H4 (cell line): ENCODE measurements around the gene TSSK6. TPM values are rescaled to one million over a fixed set of nuclear protein-coding genes. Genes with fewer than 3 reads are reported as not detected.
"Not testable (repeated sequence)": the region's sequence is repeated elsewhere in the genome, so short reads cannot be mapped to it uniquely, and the experiment has no call there.

ENCODE experiments used
- DNase-seq: peaks from one replicate; pipeline ENCODE4 v3.0.0-alpha.2; 2015; ENCODE audit warnings: low spot score
- total RNA-seq: library from RNA; depleted of rRNA; stranded (reverse); fragments of >200 nt; shearing (Covaris generic); gene quantifications from 2 replicates; pipeline ENCODE4 v1.2.3, GENCODE V29; 2014

TSSK6 gene
- total RNA-seq, 1 experiment from 2014 or later, result 0.54 TPM

DNA sequence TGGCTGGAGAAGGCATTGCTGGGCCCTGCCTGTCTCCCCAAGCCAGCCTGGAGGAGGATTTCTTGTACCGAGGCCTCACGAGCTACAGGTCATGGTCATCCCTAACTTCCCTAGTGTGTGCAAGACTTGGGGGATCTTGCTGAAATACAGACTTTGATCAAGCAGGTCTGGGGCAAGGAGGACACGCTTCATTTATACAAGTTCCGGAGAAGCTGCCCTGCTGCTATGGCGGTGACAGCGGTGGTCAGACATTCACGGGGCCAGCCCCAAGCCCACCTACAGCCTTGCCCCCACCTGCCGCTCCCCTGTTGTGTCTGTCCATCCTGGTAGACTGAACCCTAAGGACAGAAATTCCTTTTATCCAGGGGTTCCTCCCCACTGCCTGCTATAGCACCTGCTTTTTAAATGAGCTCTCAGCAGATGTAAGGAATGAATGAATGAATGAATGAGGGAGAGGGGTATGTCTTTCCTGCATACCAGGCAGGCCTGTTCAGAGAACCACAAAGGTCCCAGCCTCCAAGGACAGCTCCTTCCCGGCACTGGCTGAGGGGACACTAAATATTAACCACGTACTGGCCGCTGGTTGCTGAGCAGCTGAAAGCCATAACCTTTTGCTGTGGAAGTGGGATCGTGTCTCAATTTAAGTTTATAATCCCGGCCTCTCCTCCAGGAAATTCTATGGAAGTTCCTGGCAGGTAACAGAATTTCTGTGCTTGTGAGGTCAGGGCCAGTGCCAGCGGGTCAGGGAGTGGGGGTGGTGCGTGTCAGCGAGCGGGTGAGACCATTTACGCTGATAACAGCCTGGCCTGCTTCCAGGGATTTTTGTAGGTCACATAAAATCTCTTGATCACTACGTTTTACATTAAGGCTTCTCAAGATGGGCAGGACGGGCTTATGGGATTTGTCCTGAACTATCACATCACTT lies 27.1 kb downstream of the TSSK6 start:
- no peak for DNase-seq

DNA sequence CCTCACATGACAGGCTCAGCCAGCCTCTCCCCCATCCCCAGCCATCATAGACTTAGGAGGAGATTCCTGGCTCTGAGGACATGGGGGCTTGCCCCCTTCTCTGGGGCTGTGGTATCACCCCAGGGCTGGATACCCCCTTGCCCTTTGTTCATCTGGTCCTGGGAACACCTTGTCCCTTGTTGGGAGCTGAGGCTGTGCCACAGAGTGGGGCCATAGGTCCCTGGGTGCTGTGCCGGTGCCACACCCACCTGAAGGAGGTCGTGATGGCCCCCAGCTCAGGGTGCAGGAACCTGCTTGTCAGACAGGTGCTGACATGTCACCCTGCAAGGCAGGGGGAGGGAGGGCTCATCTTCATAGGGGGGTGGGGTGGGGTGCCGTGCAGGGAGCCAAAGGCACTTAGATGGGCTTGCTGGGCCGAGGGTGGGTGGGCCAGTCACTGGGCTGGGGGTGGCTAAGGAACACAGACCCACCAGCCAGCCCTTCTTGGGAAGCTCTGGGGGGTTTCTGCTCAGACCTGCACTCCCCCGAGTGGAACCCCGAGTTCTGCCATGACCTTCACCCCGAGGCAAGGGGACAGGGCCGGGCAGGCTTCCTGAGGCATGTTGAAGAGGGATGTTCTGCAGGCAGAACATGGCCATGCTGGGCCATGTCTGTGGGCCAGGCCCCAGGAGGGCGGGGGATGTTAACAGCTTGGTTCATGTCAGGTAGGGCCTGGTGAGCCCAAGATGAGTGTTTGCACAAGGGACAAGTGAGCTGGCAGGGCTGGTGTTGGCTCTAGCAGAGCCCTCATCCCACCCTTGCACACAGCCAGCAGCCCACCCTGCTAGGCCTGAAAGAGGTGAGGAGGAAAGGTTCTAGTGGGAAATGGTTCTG lies 28.0 kb downstream of the TSSK6 start:
- no peak for DNase-seq

DNA sequence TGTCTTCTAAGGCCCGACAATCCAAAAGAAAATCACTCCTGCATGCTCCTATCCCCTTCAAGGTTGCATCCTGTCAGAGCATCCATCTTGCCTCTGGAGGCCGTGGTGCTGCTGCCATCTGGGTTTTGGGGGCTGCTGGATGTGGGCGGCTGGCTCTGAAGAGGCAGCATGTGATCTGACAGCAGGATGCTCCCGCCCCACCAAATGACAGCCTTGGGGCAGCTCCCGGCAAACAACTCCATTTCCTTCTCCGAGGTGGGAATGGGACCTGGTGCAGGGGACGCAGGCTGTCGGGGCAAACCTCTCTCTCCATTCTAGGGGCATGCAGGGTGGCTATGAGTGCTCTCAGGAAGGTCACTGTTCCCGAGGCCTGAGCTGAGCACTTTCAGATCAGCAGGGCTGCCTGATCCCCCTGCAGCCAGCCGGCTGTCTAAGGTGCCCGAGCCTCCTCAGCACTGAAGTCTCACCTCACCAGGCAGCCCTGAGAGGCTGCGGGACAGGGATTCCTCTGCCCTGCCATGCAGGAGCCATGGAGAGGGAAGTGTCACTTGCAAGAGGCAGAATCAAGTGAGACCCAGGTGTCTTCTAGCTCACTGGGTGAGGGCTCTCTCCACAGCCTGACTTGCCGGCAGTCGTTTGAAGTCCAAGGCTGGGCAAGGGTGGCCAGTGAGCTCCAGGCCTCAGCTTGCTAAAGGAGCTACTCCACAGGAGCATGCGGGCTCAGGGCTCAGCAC lies 28.8 kb downstream of the TSSK6 start:
- no peak for DNase-seq

DNA sequence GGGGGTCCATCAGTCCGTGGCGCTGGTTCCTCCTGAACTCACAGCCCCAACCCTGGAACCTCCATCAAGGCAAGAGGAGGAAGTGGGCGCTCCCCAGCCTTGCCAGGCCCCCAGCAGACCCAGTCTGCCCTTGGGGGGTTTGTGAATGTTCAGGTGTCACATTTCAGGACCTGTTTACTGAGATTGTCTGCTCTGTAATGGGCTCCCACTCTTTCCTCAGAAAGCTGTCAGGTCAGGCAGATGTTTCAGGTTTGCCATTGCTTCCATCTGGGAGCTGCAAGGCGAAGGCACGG lies 29.4 kb downstream of the TSSK6 start:
- DNase-seq, result no peak

DNA sequence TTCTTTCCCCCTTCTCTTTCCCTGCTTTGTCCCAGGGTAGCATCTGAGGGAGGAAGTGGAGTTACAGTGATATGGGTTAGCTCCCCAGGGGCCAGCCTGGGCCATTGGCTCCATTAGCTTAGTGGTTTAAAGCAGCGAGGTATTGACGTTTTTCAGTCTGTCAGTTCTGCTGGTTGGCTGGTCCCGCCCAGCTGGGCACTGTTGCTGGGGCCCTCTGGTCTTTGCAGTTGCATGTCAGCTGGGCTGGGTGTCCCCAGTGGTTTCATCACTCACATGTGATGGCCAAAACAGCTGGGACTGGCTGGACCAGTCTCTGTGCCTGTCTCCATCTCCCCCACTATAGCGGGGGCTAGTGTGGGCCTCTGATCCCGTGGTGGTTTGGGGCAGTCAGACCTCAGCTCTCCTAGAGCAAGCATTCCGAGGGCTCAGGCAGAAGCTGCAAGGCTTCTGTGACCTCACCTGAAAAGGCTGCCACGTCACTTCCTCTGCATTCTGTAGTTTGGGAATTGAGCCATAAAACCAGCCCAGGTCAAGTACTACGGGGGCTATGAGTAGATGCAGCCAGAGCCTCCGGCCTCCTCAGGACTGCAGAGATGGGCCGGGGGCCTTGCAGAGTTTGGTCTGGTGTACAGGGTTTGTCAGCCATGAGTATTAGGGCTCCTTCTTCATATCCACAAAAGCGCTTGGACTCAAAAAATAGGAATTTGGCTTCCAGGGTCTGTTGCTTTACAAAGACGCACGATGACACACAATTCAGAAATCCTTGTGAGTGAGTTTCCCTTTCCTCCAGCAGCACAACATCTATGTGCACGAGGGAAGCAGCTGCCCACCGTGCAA lies 30.0 kb downstream of the TSSK6 start:
- no peak for DNase-seq

DNA sequence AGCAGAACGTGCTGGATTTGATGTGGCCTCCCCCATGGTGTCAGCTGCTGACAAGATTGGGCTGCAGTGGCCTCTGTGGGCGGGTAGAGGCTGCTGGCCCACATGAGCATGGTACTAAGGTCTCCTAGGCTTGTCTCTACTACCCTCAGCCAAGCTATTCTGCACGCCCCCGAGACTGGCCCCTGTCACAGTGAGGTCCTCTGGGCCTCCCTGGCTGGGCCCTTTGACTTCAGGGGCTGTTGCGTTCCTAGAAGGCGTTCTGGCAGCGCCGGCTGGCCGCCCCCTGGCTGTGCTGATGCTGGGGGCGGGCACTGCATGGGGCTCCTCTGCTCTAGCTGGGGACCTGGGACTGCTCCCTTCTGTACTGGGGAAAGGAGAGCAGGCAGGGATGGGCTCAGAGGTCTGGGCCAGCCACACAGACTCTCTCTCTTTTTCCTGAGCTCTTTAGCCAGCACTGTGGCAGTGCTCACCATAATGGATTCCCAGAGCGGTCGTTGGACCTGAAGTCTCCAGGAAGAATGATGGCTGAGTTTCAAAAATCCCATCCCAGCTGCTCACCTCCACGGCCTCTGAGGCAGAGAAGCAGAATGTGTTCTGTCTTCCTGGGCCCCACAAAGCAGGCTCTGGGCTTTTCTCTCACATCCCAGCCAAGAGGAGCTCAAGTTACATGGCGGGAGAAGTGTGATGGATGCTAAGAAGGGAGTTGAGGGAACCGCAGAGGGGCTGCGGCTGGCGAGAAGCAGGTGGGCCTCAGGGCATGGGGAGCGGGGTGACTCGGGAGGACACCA lies 32.3 kb downstream of the TSSK6 start:
- no peak for DNase-seq

DNA sequence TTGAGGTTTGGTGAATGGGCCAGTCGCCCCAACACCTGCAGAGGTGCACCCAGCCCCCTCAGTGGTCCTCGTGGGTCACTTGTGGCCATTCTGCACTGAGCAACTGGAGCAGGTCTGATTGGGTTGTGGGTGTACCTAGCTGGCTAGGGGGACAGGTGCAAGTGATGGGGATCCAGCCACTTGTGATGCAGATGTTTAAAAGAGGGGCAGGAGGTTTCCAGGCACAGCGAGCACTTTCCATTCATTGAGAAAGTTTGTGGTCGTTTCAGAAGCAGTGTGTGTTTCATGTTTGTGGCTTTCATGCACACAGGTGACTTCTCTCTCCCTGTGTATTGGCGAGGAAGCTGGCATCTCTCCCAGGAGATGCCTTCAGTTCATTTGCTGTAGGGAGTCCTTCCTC lies 34.7 kb downstream of the TSSK6 start:
- DNase-seq, result no peak

DNA sequence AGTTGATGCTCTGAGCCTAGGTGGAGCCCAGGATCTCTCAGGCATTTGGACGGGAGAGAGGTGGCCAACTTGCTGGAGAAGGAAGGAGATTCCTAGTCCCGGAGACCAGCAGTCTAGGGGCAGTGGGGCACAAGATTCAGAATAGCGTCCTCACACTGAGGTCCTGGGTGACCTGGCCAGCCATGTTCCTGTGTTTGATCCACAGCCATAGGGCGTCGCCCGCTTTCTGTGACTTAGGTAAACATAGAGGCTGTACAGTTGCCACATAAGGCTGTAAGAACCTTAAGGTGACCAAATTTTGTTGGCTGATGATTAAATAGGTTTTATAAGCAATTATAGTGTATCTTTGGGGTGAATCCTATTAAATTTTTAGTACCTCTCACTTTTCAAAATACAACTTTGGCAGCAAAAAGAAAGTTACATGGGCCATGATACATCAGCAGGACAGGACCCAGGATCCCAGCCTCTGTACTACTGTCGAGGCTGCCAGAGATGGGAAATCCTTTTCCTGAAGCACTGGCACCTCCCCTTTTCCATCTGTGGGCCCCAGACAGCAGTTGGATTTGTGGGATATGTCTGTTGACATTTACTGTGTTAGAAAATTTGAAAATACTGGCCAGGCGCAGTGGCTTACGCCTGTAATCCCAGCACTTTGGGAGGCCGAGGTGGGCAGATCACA lies 37.5 kb downstream of the TSSK6 start:
- DNase-seq, result no peak

DNA sequence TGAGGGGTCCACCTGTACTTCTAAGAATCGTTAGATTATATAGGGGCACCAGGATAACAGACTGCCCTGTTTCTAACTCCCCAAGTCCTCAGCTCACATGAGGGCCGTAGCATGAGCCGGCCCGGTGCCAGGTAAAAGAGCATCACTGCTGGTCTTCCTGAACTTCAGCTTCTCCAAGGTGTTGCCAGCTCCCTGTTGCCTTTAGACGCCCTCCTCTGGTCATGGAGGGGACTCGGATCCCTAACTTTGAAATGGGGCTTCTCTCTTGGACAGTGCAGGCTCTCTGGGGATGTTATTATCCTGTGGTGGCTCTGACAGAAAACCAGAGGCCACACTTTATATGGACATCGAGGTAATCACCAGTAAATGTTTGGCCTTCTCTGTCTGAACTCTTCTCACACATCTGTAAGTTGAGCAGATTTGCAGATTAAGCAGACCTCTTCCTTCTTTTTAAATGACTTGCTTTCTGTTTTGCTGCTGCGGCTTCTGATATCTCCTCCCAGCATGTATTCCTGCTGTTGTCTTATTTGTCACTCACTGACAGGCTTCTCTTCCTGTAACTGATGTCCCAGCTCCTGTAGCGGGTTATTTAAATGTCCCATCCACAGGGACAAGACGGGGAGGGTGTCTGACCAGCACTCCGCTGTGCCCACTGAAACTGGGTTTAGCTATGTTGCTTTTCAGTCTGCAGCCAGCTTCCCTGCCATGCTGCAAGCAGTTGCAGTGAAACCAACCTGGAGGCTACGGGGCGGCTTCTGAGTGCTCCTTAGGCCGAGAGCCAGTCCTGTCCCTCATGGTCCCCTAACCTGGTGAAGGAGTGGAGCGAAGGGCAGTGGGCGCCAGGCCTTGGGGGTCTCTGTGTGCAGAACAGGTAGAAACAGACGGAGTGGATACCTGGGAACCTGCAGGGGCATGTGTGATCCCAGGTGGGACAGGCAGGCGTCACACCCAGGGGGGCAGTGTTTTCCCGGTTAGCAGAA lies 39.2 kb downstream of the TSSK6 start:
- no peak for DNase-seq

DNA sequence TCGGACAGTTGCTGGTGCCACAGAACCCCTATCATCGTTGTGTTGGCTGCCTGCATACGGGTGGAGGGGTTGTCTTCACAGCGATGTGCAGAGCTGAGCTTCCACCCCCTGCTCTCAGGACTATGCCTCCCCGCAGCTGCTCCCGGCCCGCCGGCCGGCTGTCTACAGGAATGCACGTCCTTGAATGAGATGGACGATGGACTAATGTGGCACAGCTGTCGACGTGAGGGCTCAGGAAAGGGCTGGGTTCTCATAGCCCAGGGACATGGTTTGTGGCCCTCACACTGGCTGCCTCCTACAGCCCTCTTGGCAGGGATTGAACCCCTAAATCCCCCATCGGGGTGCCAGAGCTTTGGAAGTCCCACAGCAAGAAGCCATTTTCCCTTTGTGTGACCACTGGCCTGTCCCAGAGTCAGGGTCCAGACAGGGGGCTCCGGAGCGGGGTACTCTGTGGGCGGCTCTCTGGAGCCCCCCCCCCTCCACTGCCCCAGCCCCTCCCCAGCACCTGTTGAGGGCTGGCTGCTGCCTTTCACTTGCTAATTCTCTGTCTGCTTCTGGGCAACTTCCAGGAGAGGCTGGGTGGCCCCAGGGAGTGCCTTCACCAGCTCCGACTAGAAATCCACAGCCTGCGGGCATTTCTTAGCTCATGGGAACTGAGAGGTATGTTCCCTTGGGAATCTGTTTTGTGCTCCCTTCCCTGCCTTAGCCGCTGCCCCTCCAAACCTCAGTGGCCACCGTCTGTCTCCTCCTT lies 40.2 kb downstream of the TSSK6 start:
- DNase-seq, result no peak

DNA sequence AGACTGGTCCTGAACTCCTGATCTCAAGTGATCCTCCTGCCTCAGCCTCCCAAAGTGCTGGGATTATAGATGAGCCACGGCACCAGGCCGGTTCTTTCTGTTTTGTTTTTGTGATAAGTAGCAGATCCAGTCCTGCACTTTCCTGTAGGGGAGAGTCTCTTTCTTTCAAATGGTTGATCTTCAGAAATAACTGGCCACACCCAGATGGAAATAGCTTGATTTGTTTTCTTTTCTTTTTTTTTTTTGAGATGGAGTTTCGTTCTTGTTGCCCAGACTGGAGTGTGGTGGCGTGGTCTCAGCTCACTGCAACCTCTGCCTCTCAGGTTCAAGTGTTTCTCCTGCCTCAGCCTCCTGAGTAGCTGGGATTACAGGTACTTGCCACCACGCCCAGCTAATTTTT lies 43.2 kb downstream of the TSSK6 start:
- DNase-seq, result not testable (repeated sequence)

DNA sequence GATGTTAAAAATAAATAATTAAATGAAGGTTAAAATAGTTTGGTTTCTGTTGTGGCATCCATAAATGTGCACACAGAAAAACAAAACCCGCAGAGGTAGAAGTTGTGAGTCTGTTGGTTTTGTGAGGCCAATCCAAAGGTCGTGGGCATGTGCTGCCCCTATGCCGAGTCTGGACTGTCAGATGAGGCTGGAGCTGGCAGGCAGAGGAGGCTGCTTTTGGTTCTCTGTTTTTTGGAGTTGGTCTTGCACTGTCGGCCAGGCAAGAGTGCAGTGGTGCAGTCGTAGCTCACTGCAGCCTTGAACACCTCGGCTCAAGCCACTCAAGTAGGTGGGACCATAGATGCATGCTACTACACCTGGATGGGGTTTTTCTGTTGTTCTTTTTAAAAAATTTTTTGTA lies 43.7 kb downstream of the TSSK6 start:
- no peak for DNase-seq

DNA sequence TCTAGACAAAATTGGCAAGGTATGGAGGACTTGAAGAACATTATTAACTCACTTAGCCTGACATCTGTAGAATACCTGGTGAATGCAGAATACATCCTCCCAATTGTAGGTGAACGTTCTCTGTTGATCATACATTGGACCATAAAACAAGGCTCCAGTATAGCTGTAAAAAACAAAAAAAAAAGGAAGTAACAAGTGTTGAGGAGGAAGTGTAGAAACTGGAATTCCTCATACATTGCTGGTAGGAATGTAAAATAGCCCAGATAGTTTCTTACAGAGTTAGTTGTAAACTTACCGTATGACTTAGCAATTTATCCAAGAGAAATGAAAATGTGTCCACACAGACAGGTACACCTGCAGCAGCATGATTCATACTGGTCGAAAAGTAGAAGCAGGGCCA lies 44.8 kb downstream of the TSSK6 start:
- no peak for DNase-seq

DNA sequence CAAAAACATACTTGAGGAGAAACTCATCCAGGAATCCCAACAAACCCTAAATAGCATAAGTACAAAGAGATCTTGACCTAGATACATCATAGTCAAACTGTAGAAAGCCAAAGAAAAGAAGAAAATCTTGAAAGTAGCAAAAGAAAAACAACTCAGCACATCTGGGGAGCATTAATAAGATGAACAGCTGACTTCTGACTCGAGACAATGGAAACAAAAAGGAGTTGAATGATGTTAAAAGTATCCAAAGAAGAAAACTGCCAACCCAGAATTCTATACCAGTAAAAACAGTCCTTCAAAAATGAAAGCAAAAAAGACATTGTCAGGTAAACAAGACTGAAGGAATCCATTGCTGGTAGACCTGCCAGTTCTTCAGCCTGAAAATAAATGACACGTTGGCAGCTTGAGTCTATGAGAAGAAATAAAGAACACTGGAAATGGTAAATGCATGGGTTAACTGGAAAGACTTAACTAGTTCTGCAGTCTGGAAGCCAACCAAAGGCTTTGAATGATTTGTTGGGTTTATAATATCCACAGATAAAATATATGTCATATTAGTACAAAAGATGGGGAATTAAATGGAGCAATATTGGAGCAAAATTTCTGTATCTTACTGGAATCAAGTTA lies 46.8 kb downstream of the TSSK6 start:
- no peak for DNase-seq

DNA sequence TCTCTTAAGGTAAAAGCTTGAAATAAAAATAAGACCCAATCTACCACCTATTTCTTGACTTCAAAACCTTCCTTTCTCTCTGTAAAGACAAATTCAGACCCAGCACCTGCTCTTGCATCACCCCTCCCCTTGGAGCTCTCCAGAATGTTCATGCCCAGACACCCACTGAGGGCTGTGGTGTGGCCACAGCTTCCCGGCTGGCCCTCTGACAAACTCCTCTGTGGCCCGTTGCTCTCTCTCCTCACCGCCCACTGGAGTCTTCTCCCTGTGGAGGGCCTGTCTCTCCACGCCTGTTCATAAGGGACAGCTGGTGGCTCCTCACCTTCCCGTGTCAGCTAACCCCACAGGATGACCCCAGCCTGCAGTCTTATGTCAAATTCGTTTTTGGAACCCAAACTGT lies 49.1 kb downstream of the TSSK6 start:
- DNase-seq, result no peak

DNA sequence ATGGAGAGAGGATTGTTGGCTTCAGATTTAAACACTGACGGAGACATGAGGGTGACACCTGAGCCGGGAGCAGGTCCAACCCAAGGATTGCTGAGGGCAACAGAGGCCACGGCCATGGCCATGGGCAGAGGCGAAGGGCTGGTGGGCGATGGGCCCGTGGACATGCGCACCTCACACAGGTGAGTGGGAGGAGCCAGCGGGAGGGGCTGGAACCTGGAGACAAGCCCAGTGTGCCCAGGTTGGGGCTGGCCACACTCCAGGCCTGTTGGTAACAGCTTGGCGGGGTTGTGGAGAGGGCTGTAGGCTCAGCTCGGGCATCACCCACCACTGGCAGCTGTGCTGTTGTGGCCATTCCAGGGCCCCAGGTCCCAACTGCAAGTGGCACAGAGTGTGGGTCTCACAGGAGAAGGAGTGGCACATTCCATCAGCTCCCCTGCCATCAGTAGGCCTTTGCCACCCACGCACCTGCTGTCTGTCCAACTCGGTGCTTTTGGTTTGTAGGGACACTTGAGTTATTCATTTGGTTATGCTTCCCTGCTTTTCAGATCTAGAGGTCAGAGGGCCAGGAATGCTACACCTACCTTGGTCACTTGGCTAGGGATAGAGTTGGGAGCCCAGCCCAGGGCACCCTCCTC lies 49.8 kb downstream of the TSSK6 start:
- DNase-seq, result no peak
